Activated gamma-delta T cell treated with anti-CD3 and anti-CD28 coated beads, Interleukin-2, amount 50 U/mL, for 16 hours (primary cell): ENCODE data around the gene IL13RA1.
"Not testable (repeated sequence)": the region's sequence is repeated elsewhere in the genome, so short reads cannot be mapped to it uniquely, and the experiment has no call there.

Source experiments
- DNase-seq: peaks from one replicate; pipeline ENCODE4 v3.0.0-alpha.2; 2020; ENCODE audit warnings: low read depth

Gene IL13RA1

DNA sequence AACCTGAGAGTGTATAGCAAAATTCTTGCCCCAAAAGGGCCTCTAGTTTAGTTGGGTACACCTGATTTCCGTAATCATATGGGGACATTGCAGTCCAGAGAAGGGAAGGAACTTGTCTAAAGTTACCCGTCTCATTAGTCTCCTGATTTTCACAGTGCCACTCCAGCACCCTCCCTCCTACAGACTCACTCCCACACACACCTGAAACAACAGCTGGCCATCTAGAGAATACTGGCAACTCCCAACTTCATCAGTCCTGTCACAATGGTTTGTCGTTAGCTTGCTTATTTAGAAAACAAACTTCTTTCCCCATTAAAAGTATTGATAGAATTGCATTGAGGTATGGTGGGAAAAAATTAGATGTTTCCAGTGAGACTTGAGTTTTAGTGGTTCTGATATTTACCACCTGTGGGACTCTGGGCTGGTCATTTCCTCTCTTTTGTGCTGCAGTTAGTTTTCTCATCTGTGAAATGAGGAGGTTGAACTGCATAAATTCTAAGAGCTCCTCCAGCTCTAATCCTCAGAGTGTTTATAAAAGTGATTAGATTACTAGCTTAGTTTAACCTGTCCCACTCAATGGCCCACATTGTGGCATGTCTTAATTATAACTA lies 1.7 kb downstream of the IL13RA1 start:
- no peak for DNase-seq

DNA sequence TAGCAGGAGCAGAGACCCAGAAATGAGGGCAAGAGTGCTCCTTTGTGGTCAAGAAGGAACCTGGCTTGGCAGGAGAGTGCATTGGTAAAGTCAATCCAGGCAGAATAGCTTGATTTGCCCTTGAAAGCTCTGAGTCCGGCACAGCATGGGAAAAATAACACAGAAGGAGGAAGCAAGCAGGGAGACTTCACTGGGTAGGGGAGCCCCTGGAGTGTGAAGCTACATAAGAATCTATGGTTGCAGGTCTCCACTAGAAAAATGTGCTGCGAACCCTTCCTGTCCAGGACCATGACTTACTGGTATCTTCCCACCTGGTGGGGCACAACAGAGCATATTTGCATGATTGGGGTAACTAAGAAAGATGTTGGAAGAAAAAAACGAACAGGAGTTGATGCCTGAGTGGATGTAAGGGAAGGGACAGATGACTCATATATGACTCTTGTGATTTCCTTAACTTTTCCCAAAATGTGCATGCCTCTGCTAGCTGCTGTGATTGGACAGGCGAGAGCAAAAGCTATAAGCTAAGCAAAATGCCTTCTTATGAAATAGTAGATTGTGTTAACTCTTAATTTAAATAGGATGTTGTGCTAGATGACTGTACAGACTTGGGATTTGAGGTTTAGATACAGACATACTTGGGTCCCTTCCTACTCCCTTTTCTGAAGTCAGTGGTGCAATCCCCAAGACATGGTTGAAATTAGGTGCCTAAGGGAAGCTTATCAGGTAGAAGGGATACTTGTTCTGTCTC lies 3.3 kb downstream of the IL13RA1 start:
- no peak for DNase-seq

DNA sequence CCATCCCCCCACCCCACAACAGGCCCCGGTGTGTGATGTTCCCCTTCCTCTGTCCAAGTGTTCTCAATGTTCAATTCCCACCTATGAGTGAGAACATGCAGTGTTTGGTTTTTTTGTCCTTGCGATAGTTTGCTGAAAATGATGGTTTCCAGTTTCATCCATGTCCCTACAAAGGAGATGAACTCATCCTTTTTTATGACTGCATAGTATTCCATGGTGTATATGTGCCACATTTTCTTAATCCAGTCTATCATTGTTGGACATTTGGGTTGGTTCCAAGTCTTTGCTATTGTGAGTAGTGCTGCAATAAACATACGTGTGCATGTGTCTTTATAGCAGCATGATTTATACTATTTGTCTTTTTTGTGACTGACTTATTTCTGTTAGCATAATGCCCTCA lies 5.1 kb downstream of the IL13RA1 start:
- DNase-seq = not testable (repeated sequence)

DNA sequence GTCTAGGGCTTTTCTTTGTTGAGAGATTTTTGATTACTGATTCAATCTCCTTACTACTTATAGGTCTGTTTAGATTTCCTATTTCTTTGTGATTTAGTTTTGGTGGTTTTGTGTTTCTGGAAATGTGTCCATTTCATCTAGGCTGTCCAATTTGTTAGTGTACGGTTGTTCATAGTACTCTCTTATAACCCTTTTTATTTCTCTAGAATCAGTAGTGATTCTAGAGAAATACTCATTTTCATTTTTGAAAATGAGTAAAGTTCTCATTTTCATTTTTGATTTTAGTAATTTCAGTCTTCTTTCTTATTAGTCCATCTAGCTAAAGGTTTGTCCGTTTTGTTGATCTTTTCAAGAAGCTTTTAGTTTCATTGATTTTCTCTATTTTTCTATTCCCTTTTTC lies 7.5 kb downstream of the IL13RA1 start:
- DNase-seq = no peak

DNA sequence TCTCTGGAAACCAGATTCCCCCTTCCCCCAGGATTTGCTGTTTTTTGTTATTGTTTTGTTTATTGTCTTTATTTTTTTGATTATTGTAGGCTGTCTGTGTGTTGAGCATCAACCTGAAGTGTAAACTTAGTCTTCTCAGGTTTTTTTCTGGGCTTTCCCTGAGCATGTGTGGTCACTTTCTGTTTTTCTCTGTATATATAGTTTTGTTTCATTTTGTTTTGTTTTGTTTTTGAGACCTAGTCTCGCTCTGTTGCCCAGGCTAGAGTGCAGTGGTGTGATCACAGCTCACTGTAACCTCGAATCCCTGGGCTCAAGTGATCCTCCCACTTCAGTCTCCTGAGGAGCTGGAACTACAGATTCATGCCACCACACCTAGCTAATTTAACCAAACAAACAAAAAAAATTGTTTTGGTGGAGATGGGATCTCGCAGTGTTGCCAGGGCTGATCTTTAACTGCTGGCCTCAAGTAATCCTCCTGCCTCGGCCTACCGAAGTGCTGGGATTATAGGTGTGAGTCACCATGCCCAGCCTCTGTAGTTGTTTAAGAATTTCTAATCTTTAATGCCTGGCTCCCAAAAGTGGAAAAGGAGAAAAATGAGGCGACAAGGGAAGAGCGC lies 9.1 kb downstream of the IL13RA1 start:
- no peak for DNase-seq

DNA sequence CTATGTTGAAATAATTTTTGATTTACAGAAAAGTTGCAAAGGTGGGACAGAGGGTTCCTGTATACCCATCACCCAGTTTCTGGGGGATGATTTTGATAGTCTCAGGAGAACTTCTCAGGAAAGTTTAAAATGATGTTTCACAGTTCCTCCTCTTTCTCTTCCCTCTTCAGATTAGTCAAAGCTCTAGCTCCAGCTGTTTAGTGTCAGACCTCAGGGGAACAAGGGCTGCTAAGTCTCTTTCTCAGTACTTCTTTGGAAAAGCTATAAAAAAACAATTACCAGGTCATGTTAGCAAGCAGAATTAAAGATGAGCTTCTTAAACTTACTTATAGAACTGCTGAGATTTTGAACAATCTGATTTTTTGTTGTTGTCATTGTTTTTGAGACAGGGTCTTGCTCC lies 12.2 kb downstream of the IL13RA1 start:
- no peak for DNase-seq

DNA sequence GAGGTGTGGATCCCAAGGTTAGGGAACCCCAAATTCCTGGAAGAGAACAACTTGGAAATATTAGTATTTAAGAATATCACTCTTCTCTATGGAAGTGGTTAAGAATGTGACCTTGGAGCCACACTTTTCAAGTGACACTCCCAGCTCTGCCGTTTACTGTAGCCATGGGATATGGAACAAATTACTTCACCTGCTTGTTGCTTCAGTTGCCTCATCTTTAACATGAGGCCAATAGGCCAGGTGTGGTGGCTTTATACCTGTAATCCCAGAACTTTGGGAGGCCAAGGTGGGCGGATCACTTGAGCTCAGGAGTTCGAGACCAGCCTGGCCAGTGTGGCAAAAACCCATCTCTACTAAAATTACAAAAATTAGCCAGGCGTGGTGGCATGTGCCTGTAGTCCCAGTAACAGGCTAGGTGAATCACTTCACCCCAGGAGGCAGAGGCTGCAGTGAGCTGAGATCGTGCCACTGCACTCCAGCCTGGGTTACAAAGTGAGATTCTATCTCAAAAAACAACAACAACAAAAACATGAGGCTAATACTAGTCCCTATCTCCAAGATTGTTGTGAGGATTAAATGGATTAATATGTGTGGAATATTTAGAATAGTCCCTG lies 13.0 kb downstream of the IL13RA1 start:
- DNase-seq = no peak

DNA sequence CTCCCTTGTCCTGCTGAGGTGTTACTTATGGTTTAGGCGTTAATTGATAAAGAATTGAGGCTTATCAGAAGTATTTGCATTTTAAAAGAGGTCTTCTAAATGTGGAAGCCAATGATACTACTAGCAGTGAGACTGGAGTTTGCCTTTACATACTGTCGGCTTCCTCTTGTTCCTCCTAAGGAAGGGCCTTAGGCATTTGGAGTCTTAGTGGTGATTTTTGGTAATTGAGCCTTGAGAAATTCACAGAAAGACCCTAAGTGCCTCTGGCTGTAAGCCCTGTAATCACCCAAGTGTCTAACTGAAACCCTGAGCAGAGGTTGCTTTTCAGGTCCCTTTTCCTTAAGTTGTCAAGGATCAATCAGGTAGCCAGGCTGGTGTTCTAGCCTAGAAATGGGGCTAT lies 14.8 kb downstream of the IL13RA1 start:
- DNase-seq = no peak

DNA sequence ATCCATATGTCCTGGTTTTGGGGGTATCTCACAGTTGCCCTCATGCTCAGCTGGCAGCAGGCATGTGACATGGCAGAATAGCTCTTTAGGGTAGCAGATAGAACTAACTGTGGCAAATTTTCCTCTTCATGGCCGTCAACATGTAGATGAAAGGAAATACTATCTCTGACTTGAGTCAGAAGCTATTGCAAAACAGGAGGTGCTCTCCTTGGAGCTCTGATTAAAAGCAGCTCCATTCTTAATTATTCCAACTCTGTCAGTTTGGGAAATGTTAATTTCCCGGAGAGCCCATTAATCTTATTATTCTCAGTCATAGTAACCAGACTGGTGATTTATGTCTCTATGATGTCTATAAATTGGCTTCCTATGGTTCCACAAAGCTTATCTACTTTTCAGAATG lies 18.2 kb downstream of the IL13RA1 start:
- no peak for DNase-seq

DNA sequence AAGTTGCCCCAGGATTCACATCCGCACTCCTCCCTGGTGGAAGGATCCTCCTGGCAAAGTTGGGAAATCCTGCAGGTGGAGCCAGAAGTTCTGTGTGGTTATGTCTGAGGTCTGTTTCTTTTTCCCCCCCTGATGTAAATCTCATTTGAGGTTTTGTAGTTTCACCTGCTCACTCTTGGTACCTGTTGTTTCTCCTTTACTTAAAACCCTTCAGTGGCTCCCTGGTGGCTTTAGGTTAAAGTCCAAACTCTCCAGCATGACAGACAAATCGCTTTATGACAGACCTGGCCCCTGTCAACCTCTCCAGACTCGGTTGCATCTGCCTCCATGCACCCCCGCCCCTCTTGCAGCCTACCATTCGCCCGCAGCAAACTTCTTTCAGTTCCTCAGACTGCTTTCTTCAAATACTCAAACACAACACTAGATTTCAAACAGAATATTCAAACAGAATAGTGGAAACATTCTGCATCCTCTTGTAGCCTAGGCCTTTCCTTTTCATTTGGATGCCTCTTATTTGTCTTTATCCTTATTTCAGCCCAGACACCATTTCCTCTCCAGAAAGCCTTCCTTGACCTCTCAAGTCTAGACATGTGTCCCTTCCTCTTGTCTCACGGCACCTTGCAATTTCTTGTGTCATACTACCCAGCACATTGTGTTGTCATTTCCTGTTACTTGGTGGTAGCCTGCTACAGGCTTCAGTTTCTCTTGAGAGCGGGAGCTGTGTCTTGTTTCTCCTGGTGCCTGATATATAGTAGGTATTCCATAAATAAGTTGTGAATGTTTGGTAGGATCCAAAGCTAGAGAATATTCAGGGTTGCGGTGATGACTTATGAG lies 24.8 kb downstream of the IL13RA1 start:
- no peak for DNase-seq

DNA sequence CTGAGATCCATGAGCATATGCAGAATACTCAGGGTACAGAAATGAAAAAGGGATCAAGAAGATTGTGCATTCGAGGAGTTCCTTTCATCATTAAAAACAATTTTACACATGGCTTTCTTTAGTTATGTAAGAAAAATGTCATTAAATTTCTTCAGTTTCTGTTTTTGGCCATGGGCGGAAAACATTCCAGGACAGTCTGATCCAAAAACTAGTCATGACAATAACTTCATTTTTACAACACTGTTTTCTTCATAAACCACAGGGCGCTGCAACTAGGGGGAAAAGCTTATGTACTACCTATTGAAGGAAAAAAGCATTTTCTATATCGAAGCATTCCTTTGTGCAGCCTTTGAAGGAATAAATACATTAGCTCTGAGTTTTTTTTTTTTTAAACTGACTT lies 28.2 kb downstream of the IL13RA1 start:
- no peak for DNase-seq

DNA sequence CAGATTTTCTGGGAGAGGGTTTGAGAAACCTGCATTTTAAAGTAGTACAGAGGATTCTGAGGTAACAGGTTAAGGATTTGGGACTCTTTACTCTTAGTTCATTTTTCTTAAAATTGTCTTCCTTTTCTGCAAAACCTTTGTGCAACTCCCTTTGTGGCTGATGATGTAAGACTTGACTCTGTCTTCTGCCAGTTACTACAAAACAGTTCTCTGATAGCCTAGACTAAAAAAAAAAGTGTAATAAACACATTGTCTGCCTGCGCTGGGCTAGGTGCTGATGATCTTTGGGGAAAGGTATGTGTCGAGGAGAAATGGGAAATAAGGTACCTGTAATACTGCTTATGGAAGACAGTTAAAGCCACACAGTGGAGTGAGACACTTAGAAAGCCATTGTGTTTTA lies 28.7 kb downstream of the IL13RA1 start:
- DNase-seq = no peak

DNA sequence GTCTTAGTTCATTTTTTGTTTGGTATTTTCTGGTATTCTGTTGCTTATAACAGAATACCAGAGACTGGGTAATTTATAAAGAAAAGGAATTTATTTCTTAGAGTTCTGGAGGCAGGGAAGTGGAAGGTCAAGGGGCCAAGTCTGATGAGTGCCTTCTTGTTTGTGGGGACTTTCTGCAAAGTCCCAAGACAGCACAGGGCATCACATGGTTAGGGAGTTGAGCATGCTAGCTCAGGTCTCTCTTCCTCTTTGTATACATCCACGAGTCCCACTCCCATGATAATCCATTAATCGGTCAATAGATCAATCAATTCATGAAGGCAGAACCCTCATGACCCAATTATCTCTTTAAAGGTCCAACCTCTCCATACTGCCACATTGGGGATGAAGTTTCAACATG lies 31.1 kb downstream of the IL13RA1 start:
- DNase-seq = no peak

DNA sequence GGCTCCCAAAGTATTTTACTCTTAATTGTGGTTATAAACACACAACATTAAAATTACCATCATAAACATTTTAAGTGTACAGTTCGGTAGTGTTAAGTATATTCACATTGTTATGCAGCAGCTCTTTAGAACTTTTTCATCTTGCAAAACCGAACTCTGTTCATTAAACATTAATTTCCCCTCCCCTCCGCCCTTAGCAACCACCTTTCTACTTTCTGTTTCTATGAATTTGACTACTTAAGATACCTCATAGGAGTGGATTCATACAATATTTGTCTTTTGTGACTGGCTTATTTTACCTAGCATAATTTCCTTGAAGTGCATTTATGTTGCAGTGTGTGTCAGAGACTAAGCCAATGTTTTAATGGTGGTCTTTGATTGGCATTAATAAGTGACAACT lies 32.6 kb downstream of the IL13RA1 start:
- no peak for DNase-seq

DNA sequence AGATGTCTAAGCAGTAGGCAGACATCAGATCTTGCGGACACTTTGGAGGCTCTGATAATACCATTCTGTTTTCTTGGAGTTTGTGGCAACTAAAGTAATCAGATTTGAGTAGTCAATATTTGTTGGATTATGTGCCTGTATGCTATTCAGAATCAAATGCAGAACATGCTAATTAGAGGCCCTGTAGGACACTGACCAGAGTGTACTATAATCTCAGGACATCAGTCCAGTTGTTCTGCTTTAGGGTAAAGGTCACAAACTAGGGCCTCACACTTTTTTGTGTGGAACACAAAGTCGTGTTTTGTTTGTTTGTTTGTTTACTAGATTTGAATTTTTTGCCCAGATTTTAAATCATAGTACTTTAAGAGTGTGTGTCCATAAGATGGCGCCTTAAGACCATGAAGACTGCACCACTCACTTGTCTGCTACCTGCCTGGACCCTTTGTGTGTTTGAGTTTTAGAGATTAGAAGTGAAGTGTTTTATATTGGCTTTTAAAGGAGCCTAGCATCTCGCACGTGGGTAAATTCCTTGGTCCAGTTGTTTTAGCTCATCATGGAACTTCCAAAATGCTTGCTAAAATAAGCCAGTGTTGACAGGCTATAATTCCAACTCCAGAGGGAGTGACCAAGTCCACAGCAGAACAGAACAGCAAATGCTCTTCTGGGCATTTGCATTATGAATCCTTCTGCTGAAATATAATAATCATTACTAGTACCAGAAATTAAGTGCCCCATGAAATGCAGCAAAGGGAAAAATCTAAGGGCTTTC lies 34.7 kb downstream of the IL13RA1 start:
- no peak for DNase-seq

DNA sequence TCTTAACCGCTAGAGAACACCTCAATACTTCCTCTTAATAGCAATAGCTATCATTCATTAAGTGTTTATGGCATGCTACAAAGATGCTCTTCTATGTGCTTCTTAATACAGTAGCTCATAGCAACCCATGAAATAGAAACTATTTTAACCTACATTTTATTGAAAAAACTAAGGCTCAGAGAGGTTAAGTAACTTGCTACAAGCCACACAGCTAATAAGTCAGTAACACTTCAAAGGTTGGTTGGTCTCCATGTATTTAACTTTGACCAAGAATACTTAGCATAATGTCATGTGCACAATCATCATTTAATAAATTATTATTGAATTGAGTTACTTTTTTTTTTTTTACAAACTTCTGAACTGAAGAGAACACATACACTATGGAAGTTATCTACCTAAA lies 36.1 kb downstream of the IL13RA1 start:
- DNase-seq = no peak

DNA sequence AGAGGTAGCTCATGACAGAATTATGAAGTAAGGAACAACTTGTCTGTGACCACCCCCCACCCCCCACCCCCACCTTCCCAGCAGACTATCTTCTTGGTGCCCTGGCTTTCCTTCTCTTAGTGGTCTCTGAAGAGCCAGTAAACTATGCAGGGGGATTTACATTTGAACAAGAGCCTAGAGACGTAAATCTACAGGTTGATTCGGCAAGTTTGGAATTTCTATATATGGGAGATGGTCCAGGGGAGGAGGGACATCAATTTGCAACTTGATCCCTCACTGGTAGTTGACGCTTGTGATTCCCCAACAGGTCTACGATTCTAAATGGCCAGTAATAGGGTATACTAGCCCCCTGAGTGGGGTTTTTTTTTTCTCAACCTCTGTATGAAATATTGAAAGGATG lies 36.7 kb downstream of the IL13RA1 start:
- DNase-seq = no peak

DNA sequence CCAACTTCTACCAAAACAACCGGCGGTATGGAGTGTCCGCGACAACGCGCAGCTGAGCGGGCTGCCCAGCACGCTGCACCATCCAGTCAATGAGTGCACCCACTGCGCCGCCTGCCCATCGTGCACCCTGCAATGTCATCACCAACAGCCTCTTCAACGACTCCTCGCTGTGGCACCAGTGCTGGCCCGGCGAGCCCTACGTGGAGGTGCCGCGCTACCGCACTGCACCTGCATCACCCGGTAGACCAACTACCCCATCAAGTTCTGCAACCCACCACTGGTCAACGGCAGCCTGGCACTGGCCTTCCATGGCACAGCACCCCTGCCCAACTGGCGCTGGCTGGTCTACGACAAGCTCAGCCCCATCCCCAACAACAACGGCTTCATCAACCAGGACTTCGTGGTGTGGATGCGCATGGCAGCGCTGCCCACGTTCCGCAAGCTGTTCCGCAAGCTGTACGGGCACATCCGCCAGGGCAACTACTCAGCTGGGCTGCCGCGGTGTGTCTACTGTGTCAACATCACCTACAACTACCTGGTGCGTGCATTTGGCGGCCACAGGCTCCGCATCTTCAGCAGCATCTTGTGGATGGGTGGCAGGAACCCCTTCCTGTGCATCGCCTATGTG lies 42.8 kb downstream of the IL13RA1 start:
- DNase-seq = no peak

DNA sequence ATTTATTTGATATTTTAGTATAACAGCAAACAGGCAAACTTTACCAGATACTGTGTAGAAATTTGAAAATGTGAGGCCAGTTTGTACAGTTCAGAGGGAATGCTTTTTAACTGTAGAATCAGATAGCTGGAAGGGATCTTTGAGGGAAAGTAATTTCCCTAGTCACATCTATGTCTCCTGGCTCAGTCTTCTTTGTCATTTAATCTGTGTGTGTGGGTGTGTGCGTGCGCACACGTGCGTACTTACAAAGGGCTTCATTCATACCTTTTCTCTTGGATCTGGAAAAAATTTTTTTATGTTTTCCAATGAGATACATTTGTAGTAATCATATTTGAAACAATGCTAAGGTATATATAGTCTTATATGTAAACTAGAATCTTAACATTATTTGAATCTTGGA lies 44.6 kb downstream of the IL13RA1 start:
- DNase-seq = no peak

DNA sequence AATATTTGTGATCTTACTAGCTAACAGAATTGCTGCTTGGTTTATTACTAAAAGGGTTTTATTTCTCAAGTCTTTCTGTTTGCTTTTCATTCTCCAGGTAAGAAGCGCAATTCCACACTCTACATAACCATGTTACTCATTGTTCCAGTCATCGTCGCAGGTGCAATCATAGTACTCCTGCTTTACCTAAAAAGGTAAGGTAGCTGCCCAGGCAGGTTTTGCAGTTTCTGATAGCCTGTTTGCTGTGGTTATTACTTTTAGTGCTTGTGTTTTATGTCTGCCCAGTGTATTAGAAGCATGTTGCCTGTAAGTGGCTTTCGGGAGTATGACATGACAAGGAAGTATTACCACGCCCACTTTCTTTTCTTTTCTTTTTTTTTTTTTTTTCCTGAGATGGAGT lies 46.4 kb downstream of the IL13RA1 start:
- DNase-seq = no peak

DNA sequence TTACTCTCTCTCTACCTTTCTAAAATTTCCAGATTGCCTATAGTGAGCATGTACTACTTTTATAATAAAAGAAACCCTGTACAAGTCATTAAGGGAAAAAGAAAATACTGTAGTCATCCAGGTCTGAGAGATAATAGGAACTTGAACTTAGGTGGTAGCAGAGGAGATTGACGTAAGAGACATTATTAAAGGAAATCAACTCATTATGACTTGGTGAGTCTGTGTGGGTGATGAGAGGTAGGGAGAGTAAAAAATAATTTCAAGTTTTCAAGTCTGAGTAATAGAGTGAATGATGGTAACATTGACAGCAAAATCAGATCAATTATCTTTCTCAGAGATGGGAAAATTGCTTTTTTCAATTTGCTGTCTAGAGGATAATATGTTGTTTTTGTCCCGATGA lies 52.2 kb downstream of the IL13RA1 start:
- DNase-seq = no peak
